ENCODE data around the gene MEX3D.

The MEX3D gene

GRCh38 chr19:1574354-1575136 lies 6.4 kb upstream of the MEX3D start:
- Histone ChIP-seq H3K9me3 (ENCODE audit: severe bottlenecking) (no peaks in the 10 kb centered on the region), H3K4me3 (ENCODE audit: low read depth, low read length) (no peak overlapping the region), H3K36me3 (peaks cover 43% of the 10 kb centered on the region), H3K27me3 (ENCODE audit: insufficient read depth, low read depth, severe bottlenecking) (no peaks in the 10 kb centered on the region), H3K27ac (no peak overlapping the region; the same call in 1 of the 2 replicates)
- no peak for TF ChIP-seq CTCF (IDR thresholded peaks at IDR 0.05; ENCODE audit: low read depth, low read length)
- DNase-seq, result no peak

GRCh38 chr19:1572795-1573194 lies 4.7 kb upstream of the MEX3D start:
- no peak for TF ChIP-seq CTCF (IDR thresholded peaks at IDR 0.05; ENCODE audit: low read depth, low read length)
- no peak overlapping the region for H3K4me3 ChIP-seq (ENCODE audit: low read depth, low read length)
- DNase-seq, result no peak
- H3K36me3 ChIP-seq, result peaks cover 29% of the 10 kb centered on the region
- peak overlapping the region; percentile 52 for H3K27ac ChIP-seq
- peaks cover 8% of the 10 kb centered on the region for H3K9me3 ChIP-seq (ENCODE audit: severe bottlenecking)
- H3K27me3 ChIP-seq (ENCODE audit: insufficient read depth, low read depth, severe bottlenecking), result no peaks in the 10 kb centered on the region

- DNase-seq, result no peak
- Histone ChIP-seq H3K9me3 (ENCODE audit: severe bottlenecking) (peaks cover 8% of the 10 kb centered on the region), H3K4me3 (ENCODE audit: low read depth, low read length) (no peak overlapping the region), H3K27ac (no peak overlapping the region), H3K36me3 (peaks cover 20% of the 10 kb centered on the region), H3K27me3 (ENCODE audit: insufficient read depth, low read depth, severe bottlenecking) (no peaks in the 10 kb centered on the region)
- TF ChIP-seq CTCF (IDR thresholded peaks at IDR 0.05; ENCODE audit: low read depth, low read length), result no peak
These were observed 3.2 kb upstream of the MEX3D start for GRCh38 chr19:1571358-1571757.

GRCh38 chr19:1570836-1571235 lies 2.7 kb upstream of the MEX3D start:
- no peak overlapping the region for H3K27ac ChIP-seq
- H3K4me3 ChIP-seq (ENCODE audit: low read depth, low read length), result no peak overlapping the region
- DNase-seq, result no peak
- H3K27me3 ChIP-seq (ENCODE audit: insufficient read depth, low read depth, severe bottlenecking), result no peaks in the 10 kb centered on the region
- peaks cover 8% of the 10 kb centered on the region for H3K9me3 ChIP-seq (ENCODE audit: severe bottlenecking)
- no peak for TF ChIP-seq CTCF (IDR thresholded peaks at IDR 0.05; ENCODE audit: low read depth, low read length)
- peaks cover 20% of the 10 kb centered on the region for H3K36me3 ChIP-seq

GRCh38 chr19:1569997-1570396 lies 1.9 kb upstream of the MEX3D start:
- DNase-seq, result no peak
- Histone ChIP-seq H3K9me3 (ENCODE audit: severe bottlenecking) (peaks cover 8% of the 10 kb centered on the region), H3K27ac (no peak overlapping the region), H3K36me3 (peaks cover 22% of the 10 kb centered on the region), H3K4me3 (ENCODE audit: low read depth, low read length) (no peak overlapping the region), H3K27me3 (ENCODE audit: insufficient read depth, low read depth, severe bottlenecking) (no peaks in the 10 kb centered on the region)
- TF ChIP-seq CTCF (IDR thresholded peaks at IDR 0.05; ENCODE audit: low read depth, low read length), result no peak

- H3K4me3 ChIP-seq (ENCODE audit: low read depth, low read length), result no peak overlapping the region
- no peak overlapping the region for H3K27ac ChIP-seq
- H3K9me3 ChIP-seq (ENCODE audit: severe bottlenecking), result peaks cover 8% of the 10 kb centered on the region
These were observed 287 bp downstream of the MEX3D start for GRCh38 chr19:1567848-1568227.

More at GRCh38 chr19:1567848-1568227, 287 bp downstream of the MEX3D start:
- Histone ChIP-seq H3K36me3 (peaks cover 39% of the 10 kb centered on the region), H3K27me3 (ENCODE audit: insufficient read depth, low read depth, severe bottlenecking) (no peaks in the 10 kb centered on the region)
- no peak for DNase-seq
- no peak for TF ChIP-seq CTCF (IDR thresholded peaks at IDR 0.05; ENCODE audit: low read depth, low read length)
